Activated CD8-positive, alpha-beta T cell treated with anti-CD3 and anti-CD28 coated beads for 36 hours (primary cell): Measurements from ENCODE around the gene PDZD2. TPM values are rescaled to one million over a fixed set of nuclear protein-coding genes. Genes with fewer than 3 reads are reported as not detected.

ENCODE experiments used
- ATAC-seq: fragments of 200-7000 bp; cut with Tn5 transposase; one replicate; pipeline ENCODE4 v1.10.0; 2021; ENCODE audit warnings: mild to moderate bottlenecking, moderate library complexity
- CTCF ChIA-PET: fragments of 350-600 bp; sonication (Branson Sonifier 250); formaldehyde crosslinking; loops from one replicate; lab custom pipeline; 2021; ENCODE audit warnings: antibody characterized with exemption; lab: Charles Lee
- POLR2A ChIA-PET: fragments of 350-600 bp; sonication (Branson Sonifier 250); formaldehyde crosslinking; loops from one replicate; lab custom pipeline; 2021; ENCODE audit warnings: antibody characterized with exemption; lab: Charles Lee
- DNase-seq: peaks from one replicate; pipeline ENCODE4 v3.0.0-alpha.2; 2020
- H3K27ac Mint-ChIP-seq: one replicate; pipeline ENCODE4 v1.8.0; 2021; ENCODE audit warnings: mild to moderate bottlenecking, mixed read lengths
- H3K27me3 Mint-ChIP-seq: one replicate; pipeline ENCODE4 v1.8.0; 2021; ENCODE audit warnings: mixed read lengths
- H3K36me3 Mint-ChIP-seq: one replicate; pipeline ENCODE4 v1.8.0; 2021; ENCODE audit warnings: low read depth, mixed read lengths
- H3K4me1 Mint-ChIP-seq: one replicate; pipeline ENCODE4 v1.8.0; 2021; ENCODE audit warnings: low read depth, mixed read lengths
- H3K4me3 Mint-ChIP-seq: one replicate; pipeline ENCODE4 v1.8.0; 2021; ENCODE audit warnings: mild to moderate bottlenecking, moderate library complexity, mixed read lengths
- H3K9me3 Mint-ChIP-seq: one replicate; pipeline ENCODE4 v1.8.0; 2021; ENCODE audit warnings: mixed read lengths
- CTCF ChIP-seq: fragments of 200-600 bp; IDR thresholded peaks from one replicate; pipeline ENCODE4 v1.8.0; 2022; ENCODE audit warnings: antibody characterized with exemption, mild to moderate bottlenecking
- intact Hi-C: fragments of 100-400 bp; cut with micrococcal nuclease; formaldehyde crosslinking; loops from one replicate; pipeline ENCODE4 v1.10.0; 2022
- total RNA-seq, 2 experiments: library from RNA; stranded (reverse); gene quantifications; one replicate each; pipeline ENCODE4 v1.2.3, GENCODE V29; 2021

Gene PDZD2
- total RNA-seq, 2 experiments from 2014 or later, result not detected

GRCh38 chr5:31935496-31936369 lies 296.8 kb downstream of the PDZD2 start:
- Mint-ChIP-seq H3K27me3 (no peaks in the 10 kb centered on the region), H3K9me3 (peaks cover 1% of the 10 kb centered on the region), H3K36me3 (no peaks in the 10 kb centered on the region), H3K4me1 (no peaks in the 10 kb centered on the region), H3K27ac (no peak overlapping the region), H3K4me3 (no peak overlapping the region)
- ChIA-PET POLR2A (no interaction called here), CTCF (no interaction called here)
- intact Hi-C loops, result no loop called here
- TF ChIP-seq CTCF, result no peak
- ATAC-seq, result no peak
- no peak for DNase-seq

- H3K4me3 Mint-ChIP-seq, result no peak overlapping the region
- H3K9me3 Mint-ChIP-seq, result peaks cover 1% of the 10 kb centered on the region
- POLR2A ChIA-PET, result no interaction called here
- TF ChIP-seq CTCF, result no peak
- H3K4me1 Mint-ChIP-seq, result no peaks in the 10 kb centered on the region
- CTCF ChIA-PET, result no interaction called here
- no peak overlapping the region for H3K27ac Mint-ChIP-seq
- intact Hi-C loops, result no loop called here
- no peaks in the 10 kb centered on the region for H3K27me3 Mint-ChIP-seq
- H3K36me3 Mint-ChIP-seq, result no peaks in the 10 kb centered on the region
- DNase-seq (no peak), ATAC-seq (no peak)
Observed at GRCh38 chr5:31936683-31937082, 297.8 kb downstream of the PDZD2 start.

GRCh38 chr5:31937226-31937625 lies 298.3 kb downstream of the PDZD2 start:
- no peaks in the 10 kb centered on the region for H3K27me3 Mint-ChIP-seq
- CTCF ChIA-PET, result no interaction called here
- POLR2A ChIA-PET, result no interaction called here
- H3K4me1 Mint-ChIP-seq, result no peaks in the 10 kb centered on the region
- intact Hi-C loops, result no loop called here
- H3K9me3 Mint-ChIP-seq, result peaks cover 1% of the 10 kb centered on the region
- H3K36me3 Mint-ChIP-seq, result no peaks in the 10 kb centered on the region
- no peak for ATAC-seq
- TF ChIP-seq CTCF, result no peak
- no peak overlapping the region for H3K4me3 Mint-ChIP-seq
- no peak for DNase-seq
- no peak overlapping the region for H3K27ac Mint-ChIP-seq

GRCh38 chr5:31937703-31938102 lies 298.8 kb downstream of the PDZD2 start:
- intact Hi-C loops, result no loop called here
- no peak overlapping the region for H3K27ac Mint-ChIP-seq
- no peaks in the 10 kb centered on the region for H3K4me1 Mint-ChIP-seq
- H3K36me3 Mint-ChIP-seq, result no peaks in the 10 kb centered on the region
- ATAC-seq, result no peak
- no peaks in the 10 kb centered on the region for H3K27me3 Mint-ChIP-seq
- ChIA-PET CTCF (no interaction called here), POLR2A (no interaction called here)
- no peak for TF ChIP-seq CTCF
- H3K9me3 Mint-ChIP-seq, result peaks cover 1% of the 10 kb centered on the region
- no peak for DNase-seq
- no peak overlapping the region for H3K4me3 Mint-ChIP-seq

GRCh38 chr5:31939151-31939550 lies 300.2 kb downstream of the PDZD2 start:
- no peak for TF ChIP-seq CTCF
- H3K4me1 Mint-ChIP-seq, result no peaks in the 10 kb centered on the region
- POLR2A ChIA-PET, result no interaction called here
- H3K27me3 Mint-ChIP-seq, result no peaks in the 10 kb centered on the region
- H3K9me3 Mint-ChIP-seq, result peaks cover 1% of the 10 kb centered on the region
- no peak for DNase-seq
- CTCF ChIA-PET, result no interaction called here
- no peak overlapping the region for H3K4me3 Mint-ChIP-seq
- H3K27ac Mint-ChIP-seq, result no peak overlapping the region
- no peaks in the 10 kb centered on the region for H3K36me3 Mint-ChIP-seq
- ATAC-seq, result no peak
- intact Hi-C loops, result no loop called here
